ENCODE measurements around the gene POP5. TPM values are rescaled to one million over a fixed set of nuclear protein-coding genes. Genes with fewer than 3 reads are reported as not detected.

POP5 gene
- total and polyA plus RNA-seq, 5 donors from 2014 or later: 32.3 to 88.4 (median 76.9) TPM

DNA sequence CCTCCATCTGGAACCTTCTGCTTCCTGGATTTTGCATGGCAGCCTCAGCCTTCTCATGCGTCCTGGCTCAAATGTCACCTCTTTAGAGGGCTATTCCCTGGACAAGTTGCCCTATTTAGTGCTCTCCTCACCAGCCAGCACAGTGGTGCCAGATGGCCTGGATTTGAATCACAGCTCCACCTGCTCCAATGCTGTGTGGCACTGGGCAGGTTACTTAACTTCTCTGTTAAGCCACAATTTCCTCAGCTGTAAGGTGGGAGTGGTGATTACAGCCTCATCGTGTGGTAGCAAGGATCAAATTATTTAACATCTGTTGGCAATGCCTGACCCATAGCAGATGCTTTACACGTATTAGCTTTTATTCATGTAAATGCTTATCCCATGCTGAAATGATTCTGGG is 16.7 kb upstream of the POP5 start:
- ATAC-seq (ENCODE audit: low read depth in 2 of 2) (no peak), DNase-seq (no peak)
- no peak overlapping the region for H3K27ac ChIP-seq (ENCODE audit: insufficient read depth, low read length, poor library complexity, severe bottlenecking)
- H3K4me3 ChIP-seq (ENCODE audit: low read depth, low read length): no peak overlapping the region
- no peaks in the 10 kb centered on the region for H3K9me3 ChIP-seq (ENCODE audit: control insufficient read depth in 2 of 2, low read length in 2 of 2)
- Mint-ChIP-seq H3K4me3 (no peak overlapping the region), H3K9me3 (peaks cover 0 to 2% (median 0%) of the 10 kb centered on the region in 7 donors), H3K27ac (no peak overlapping the region), H3K27me3 (peaks cover 41% of the 10 kb centered on the region), H3K36me3 (no peaks in the 10 kb centered on the region), H3K4me1 (no peaks in the 10 kb centered on the region)
- H3K4me1 ChIP-seq (ENCODE audit: control insufficient read depth, insufficient read depth, low read length, poor library complexity, severe bottlenecking): no peaks in the 10 kb centered on the region
- H3K36me3 ChIP-seq (ENCODE audit: control insufficient read depth, insufficient read depth, low read length): no peaks in the 10 kb centered on the region
- no peaks in the 10 kb centered on the region for H3K27me3 ChIP-seq (ENCODE audit: control insufficient read depth, insufficient read depth, low read length)

GRCh38 chr12:120596901-120597300 is 15.7 kb upstream of the POP5 start:
- H3K36me3 ChIP-seq (ENCODE audit: control insufficient read depth, insufficient read depth, low read length): no peaks in the 10 kb centered on the region
- H3K27ac Mint-ChIP-seq: no peak overlapping the region
- H3K9me3 ChIP-seq (ENCODE audit: control insufficient read depth in 2 of 2, low read length in 2 of 2): no peaks in the 10 kb centered on the region
- ATAC-seq (ENCODE audit: low read depth in 2 of 2): no peak
- no peaks in the 10 kb centered on the region for H3K4me1 Mint-ChIP-seq
- H3K27me3 ChIP-seq (ENCODE audit: control insufficient read depth, insufficient read depth, low read length): no peaks in the 10 kb centered on the region
- H3K27ac ChIP-seq (ENCODE audit: insufficient read depth, low read length, poor library complexity, severe bottlenecking): no peak overlapping the region
- DNase-seq: no peak
- H3K9me3 Mint-ChIP-seq: peaks cover 0 to 2% (median 0%) of the 10 kb centered on the region in 7 donors
- no peak overlapping the region for H3K4me3 Mint-ChIP-seq
- H3K27me3 Mint-ChIP-seq: peaks cover 40% of the 10 kb centered on the region
- H3K4me1 ChIP-seq (ENCODE audit: control insufficient read depth, insufficient read depth, low read length, poor library complexity, severe bottlenecking): no peaks in the 10 kb centered on the region
- H3K36me3 Mint-ChIP-seq: no peaks in the 10 kb centered on the region
- no peak overlapping the region for H3K4me3 ChIP-seq (ENCODE audit: low read depth, low read length)

DNA sequence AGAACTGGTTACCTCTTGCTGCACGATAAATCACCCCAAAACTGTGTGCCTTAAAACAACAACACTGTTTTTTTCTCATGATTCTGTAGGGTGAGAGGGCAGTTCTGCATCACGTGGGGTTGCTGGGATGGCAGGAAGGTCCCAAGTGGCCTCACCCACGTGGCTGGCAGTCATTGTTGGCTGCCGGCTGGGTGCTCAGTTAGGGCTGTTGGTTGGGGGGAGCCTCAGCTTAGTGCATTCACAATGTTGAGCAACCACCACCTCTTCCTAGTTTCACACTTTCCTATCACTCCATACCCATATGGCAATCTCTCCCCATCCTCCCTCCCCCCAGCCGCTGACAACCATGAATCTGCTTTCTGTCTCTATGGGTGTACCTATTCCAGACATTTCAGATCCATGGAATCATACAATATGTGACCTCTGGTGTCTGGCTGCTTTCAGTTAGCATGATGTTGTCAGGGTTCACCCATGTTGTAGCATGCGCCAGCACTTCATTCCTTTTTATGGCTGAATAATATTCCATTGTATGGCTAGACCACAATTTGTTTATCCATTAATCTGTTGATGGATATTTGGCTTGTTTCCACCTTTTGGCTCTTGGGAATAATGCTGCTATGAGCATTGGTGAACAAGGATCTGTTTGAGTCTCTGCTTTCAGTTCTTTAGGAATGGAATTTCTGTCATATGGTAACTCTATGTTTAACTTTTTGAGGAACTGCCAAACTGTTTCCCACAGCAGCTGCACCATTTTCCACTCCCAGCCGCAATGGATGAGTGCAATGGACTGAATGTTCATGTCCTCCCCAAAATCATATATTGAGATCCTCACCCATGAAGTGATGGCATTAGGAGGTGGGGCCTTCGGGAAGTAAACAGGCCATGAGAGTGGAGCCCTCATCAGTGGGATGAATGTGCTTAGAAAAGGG is 11.2 kb upstream of the POP5 start:
- no peaks in the 10 kb centered on the region for H3K4me1 Mint-ChIP-seq

DNA sequence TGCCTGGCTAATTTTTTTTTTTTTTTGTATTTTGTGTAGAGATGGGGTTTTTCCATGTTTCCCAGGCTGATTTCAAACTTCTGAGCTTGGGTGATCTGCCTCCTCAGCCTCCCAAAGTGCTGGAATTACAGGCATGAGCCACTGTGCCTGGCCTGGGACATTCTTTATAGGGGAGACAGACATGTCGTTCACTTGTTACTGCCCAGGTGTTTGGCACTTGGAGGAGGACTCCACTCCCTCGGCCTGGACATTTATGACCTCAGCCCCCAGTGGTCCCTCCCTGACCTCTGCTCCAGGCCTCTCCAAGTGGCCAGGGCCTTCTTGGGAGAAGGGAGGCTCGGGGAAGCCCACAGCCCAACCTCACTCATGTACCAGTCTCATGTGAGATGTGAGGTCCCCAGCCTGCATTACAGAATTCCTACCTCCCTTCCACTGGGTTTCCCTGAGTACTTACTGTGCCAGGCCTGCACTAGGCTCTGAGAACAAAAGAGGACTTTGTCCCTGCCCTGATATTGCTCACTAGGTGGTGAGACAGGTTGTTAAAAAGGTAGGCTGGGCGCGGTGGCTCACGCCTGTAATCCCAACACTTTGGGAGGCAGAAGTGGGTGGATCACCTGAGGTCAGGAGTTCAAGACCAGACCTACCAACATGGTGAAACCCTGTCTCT is 9.7 kb upstream of the POP5 start:
- no peak overlapping the region for H3K4me3 Mint-ChIP-seq
- peaks cover 30% of the 10 kb centered on the region for H3K27me3 Mint-ChIP-seq
- Histone ChIP-seq H3K27me3 (ENCODE audit: control insufficient read depth, insufficient read depth, low read length) (no peaks in the 10 kb centered on the region), H3K27ac (ENCODE audit: insufficient read depth, low read length, poor library complexity, severe bottlenecking) (no peak overlapping the region), H3K36me3 (ENCODE audit: control insufficient read depth, insufficient read depth, low read length) (no peaks in the 10 kb centered on the region), H3K4me1 (ENCODE audit: control insufficient read depth, insufficient read depth, low read length, poor library complexity, severe bottlenecking) (no peaks in the 10 kb centered on the region), H3K9me3 (ENCODE audit: control insufficient read depth in 2 of 2, low read length in 2 of 2) (no peaks in the 10 kb centered on the region), H3K4me3 (ENCODE audit: low read depth, low read length) (no peak overlapping the region)
- no peaks in the 10 kb centered on the region for H3K4me1 Mint-ChIP-seq
- DNase-seq: no peak
- H3K9me3 Mint-ChIP-seq: peaks cover 0 to 1% (median 0%) of the 10 kb centered on the region in 7 donors
- no peak overlapping the region for H3K27ac Mint-ChIP-seq
- no peaks in the 10 kb centered on the region for H3K36me3 Mint-ChIP-seq
- no peak for ATAC-seq (ENCODE audit: low read depth in 2 of 2)

More for the DNA sequence above, 11.2 kb upstream of the POP5 start:
- Histone ChIP-seq H3K4me1 (ENCODE audit: control insufficient read depth, insufficient read depth, low read length, poor library complexity, severe bottlenecking) (no peaks in the 10 kb centered on the region), H3K36me3 (ENCODE audit: control insufficient read depth, insufficient read depth, low read length) (no peaks in the 10 kb centered on the region), H3K27me3 (ENCODE audit: control insufficient read depth, insufficient read depth, low read length) (no peaks in the 10 kb centered on the region), H3K9me3 (ENCODE audit: control insufficient read depth in 2 of 2, low read length in 2 of 2) (no peaks in the 10 kb centered on the region), H3K27ac (ENCODE audit: insufficient read depth, low read length, poor library complexity, severe bottlenecking) (no peak overlapping the region), H3K4me3 (ENCODE audit: low read depth, low read length) (no peak overlapping the region)
- DNase-seq (no peak), ATAC-seq (ENCODE audit: low read depth in 2 of 2) (no peak)
- Mint-ChIP-seq H3K27ac (no peak overlapping the region), H3K4me3 (no peak overlapping the region), H3K36me3 (no peaks in the 10 kb centered on the region), H3K9me3 (peaks cover 0 to 1% (median 0%) of the 10 kb centered on the region in 7 donors), H3K27me3 (peaks cover 33% of the 10 kb centered on the region)

- Mint-ChIP-seq H3K4me1 (peaks cover 0 to 6% (median 0%) of the 10 kb centered on the region in 4 donors), H3K27me3 (peaks cover 46% of the 10 kb centered on the region), H3K27ac (no peak overlapping the region), H3K4me3 (no peak overlapping the region), H3K9me3 (peaks cover 0 to 1% (median 0%) of the 10 kb centered on the region in 7 donors), H3K36me3 (no peaks in the 10 kb centered on the region)
- Histone ChIP-seq H3K36me3 (ENCODE audit: control insufficient read depth, insufficient read depth, low read length) (no peaks in the 10 kb centered on the region), H3K27me3 (ENCODE audit: control insufficient read depth, insufficient read depth, low read length) (no peaks in the 10 kb centered on the region), H3K9me3 (ENCODE audit: control insufficient read depth in 2 of 2, low read length in 2 of 2) (no peaks in the 10 kb centered on the region), H3K4me1 (ENCODE audit: control insufficient read depth, insufficient read depth, low read length, poor library complexity, severe bottlenecking) (peaks cover 7% of the 10 kb centered on the region), H3K27ac (ENCODE audit: insufficient read depth, low read length, poor library complexity, severe bottlenecking) (no peak overlapping the region), H3K4me3 (ENCODE audit: low read depth, low read length) (no peak overlapping the region)
- ATAC-seq (ENCODE audit: low read depth in 2 of 2): no peak
- DNase-seq: no peak
Measured at GRCh38 chr12:120588948-120589930, 8.0 kb upstream of the POP5 start.

GRCh38 chr12:120588371-120588770 is 7.2 kb upstream of the POP5 start:
- Histone ChIP-seq H3K27ac (ENCODE audit: insufficient read depth, low read length, poor library complexity, severe bottlenecking) (no peak overlapping the region), H3K36me3 (ENCODE audit: control insufficient read depth, insufficient read depth, low read length) (no peaks in the 10 kb centered on the region), H3K4me1 (ENCODE audit: control insufficient read depth, insufficient read depth, low read length, poor library complexity, severe bottlenecking) (peaks cover 16% of the 10 kb centered on the region), H3K27me3 (ENCODE audit: control insufficient read depth, insufficient read depth, low read length) (peaks cover 4% of the 10 kb centered on the region), H3K4me3 (ENCODE audit: low read depth, low read length) (no peak overlapping the region), H3K9me3 (ENCODE audit: control insufficient read depth in 2 of 2, low read length in 2 of 2) (no peaks in the 10 kb centered on the region)
- Mint-ChIP-seq H3K27ac (no peak overlapping the region), H3K9me3 (peaks cover 0 to 1% (median 0%) of the 10 kb centered on the region in 7 donors), H3K4me1 (peaks cover 4 to 14% (median 6%) of the 10 kb centered on the region in 4 donors), H3K27me3 (peaks cover 55% of the 10 kb centered on the region), H3K4me3 (no peak overlapping the region), H3K36me3 (no peaks in the 10 kb centered on the region)
- ATAC-seq (ENCODE audit: low read depth in 2 of 2) (no peak), DNase-seq (no peak)

DNA sequence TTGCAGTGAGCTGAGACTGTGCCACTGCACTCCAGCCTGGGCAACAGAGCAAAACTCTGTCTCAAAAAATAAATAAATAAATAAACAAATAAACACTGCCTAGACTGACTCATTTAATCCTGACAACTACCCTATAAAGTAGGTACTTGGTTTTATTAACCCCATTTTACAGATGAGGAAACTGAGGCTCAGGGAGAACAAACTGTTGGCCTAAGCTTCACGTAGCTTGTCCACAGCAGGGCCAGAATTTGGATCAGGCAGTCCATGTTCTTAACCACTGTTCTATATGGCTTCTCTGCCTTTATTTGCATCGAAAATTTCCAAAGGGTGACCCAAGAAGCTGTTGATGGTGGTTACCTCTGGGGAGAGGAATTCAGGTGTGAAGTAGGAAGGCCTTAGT is 5.7 kb upstream of the POP5 start:
- H3K36me3 ChIP-seq (ENCODE audit: control insufficient read depth, insufficient read depth, low read length): no peaks in the 10 kb centered on the region
- H3K27ac ChIP-seq (ENCODE audit: insufficient read depth, low read length, poor library complexity, severe bottlenecking): no peak overlapping the region
- peak overlapping the region in 1 of 3 donors; percentile 20 for H3K27ac Mint-ChIP-seq
- ATAC-seq (ENCODE audit: low read depth in 2 of 2) (no peak), DNase-seq (no peak)
- peaks cover 7 to 23% (median 11%) of the 10 kb centered on the region in 4 donors for H3K4me1 Mint-ChIP-seq
- no peaks in the 10 kb centered on the region for H3K9me3 ChIP-seq (ENCODE audit: control insufficient read depth in 2 of 2, low read length in 2 of 2)
- H3K9me3 Mint-ChIP-seq: peaks cover 0 to 1% (median 0%) of the 10 kb centered on the region in 7 donors
- peaks cover 4% of the 10 kb centered on the region for H3K27me3 ChIP-seq (ENCODE audit: control insufficient read depth, insufficient read depth, low read length)
- H3K4me3 Mint-ChIP-seq: peak overlapping the region in 1 of 4 donors; percentile 19
- peaks cover 22% of the 10 kb centered on the region for H3K4me1 ChIP-seq (ENCODE audit: control insufficient read depth, insufficient read depth, low read length, poor library complexity, severe bottlenecking)
- no peak overlapping the region for H3K4me3 ChIP-seq (ENCODE audit: low read depth, low read length)
- H3K36me3 Mint-ChIP-seq: no peaks in the 10 kb centered on the region
- H3K27me3 Mint-ChIP-seq: peaks cover 51% of the 10 kb centered on the region

Measured in CD4-positive, CD25-positive, alpha-beta regulatory T cell (primary cell).